GM23338 (cell line): ENCODE data around the gene ITGAV. TPM values are rescaled to one million over a fixed set of nuclear protein-coding genes. Genes with fewer than 3 reads are reported as not detected.

Source experiments
- CREB1 ChIP-seq: fragments of 250-450 bp; sonication (Bioruptor Pico); IDR thresholded peaks from 2 replicates; pipeline ENCODE4 v1.5.0; 2020; ENCODE audit warnings: low read depth, mild to moderate bottlenecking, moderate library complexity
- ETS1 ChIP-seq: IDR thresholded peaks from 2 replicates; pipeline ENCODE4 v1.6.1; 2016; ENCODE audit warnings: antibody characterized with exemption
- EZH2phosphoT487 ChIP-seq: fragments of 200-600 bp; sonication (generic); IDR thresholded peaks from one replicate; pipeline ENCODE4 v1.8.1; 2018; ENCODE audit warnings: antibody characterized with exemption; ENCODE audit not compliant: unreplicated experiment
- JUNB ChIP-seq: IDR thresholded peaks from one replicate; pipeline ENCODE4 v1.6.1; 2016; ENCODE audit warnings: antibody characterized with exemption; ENCODE audit not compliant: unreplicated experiment
- NANOG ChIP-seq: IDR thresholded peaks from 2 replicates; pipeline ENCODE4 v1.6.1; 2016; ENCODE audit warnings: antibody characterized with exemption, borderline replicate concordance
- POLR2AphosphoS5 ChIP-seq: IDR thresholded peaks from 2 replicates; pipeline ENCODE4 v1.6.1; 2016; ENCODE audit warnings: antibody characterized with exemption, low read depth
- STAT1 ChIP-seq: IDR thresholded peaks from one replicate; pipeline ENCODE4 v1.6.1; 2016; ENCODE audit warnings: antibody characterized with exemption; ENCODE audit not compliant: unreplicated experiment
- ZNF114 ChIP-seq: fragments of 250-450 bp; sonication (Bioruptor Pico); IDR thresholded peaks from 2 replicates; pipeline ENCODE4 v1.5.0; 2020; ENCODE audit warnings: mild to moderate bottlenecking, moderate library complexity
- ZNF331 ChIP-seq: fragments of 250-450 bp; sonication (Bioruptor Pico); IDR thresholded peaks from 2 replicates; pipeline ENCODE4 v1.5.0; 2020; ENCODE audit warnings: low read depth, mild to moderate bottlenecking, moderate library complexity
- ZNF462 ChIP-seq: fragments of 250-450 bp; sonication (Bioruptor Pico); IDR thresholded peaks from 2 replicates; pipeline ENCODE4 v1.5.0; 2020; ENCODE audit warnings: mild to moderate bottlenecking, moderate library complexity
- polyA plus RNA-seq: library from polyadenylated mRNA; unstranded; fragments of >200 nt; fragmentation: Nextera tagmentation; extraction: Ambion mirVana; gene quantifications from 2 replicates; pipeline ENCODE4 v1.2.1, GENCODE V29; 2016
- total RNA-seq: library from RNA; depleted of rRNA; stranded (reverse); fragments of >200 nt; shearing (Covaris generic); gene quantifications from 2 replicates; pipeline ENCODE4 v1.2.3, GENCODE V29; 2014

Gene ITGAV
- total and polyA plus RNA-seq, 2 experiments from 2014 or later: 9.1 to 56.5 TPM

GRCh38 chr2:186558512-186559276 is 31.2 kb upstream of the ITGAV start (continued):
- TF ChIP-seq ZNF462 (no peak), POLR2AphosphoS5 (no peak), ETS1 (no peak), ZNF114 (no peak), ZNF331 (CRISPR knock-in tag) (no peak), JUNB (no peak), EZH2phosphoT487 (no peak), NANOG (no peak), CREB1 (CRISPR knock-in tag) (no peak), STAT1 (no peak)
